IMR-90 (cell line): ENCODE measurements around the gene ABCA10.

Experiments used
- CTCF ChIP-seq: conservative IDR thresholded peaks from 2 replicates; pipeline ENCODE4 v1.5.1; 2012; ENCODE audit warnings: mild to moderate bottlenecking, low read depth, low read length, improper control_type of control experiment
- FOS ChIP-seq: fragments of 150-350 bp; IDR thresholded peaks from 2 replicates; pipeline ENCODE4 v1.6.1; 2016; ENCODE audit warnings: low read depth, low read length
- NFE2L2 ChIP-seq: fragments of 150-350 bp; IDR thresholded peaks from 2 replicates; pipeline ENCODE4 v1.6.1; 2016; ENCODE audit warnings: low read depth, mild to moderate bottlenecking, low read length
- POLR2A ChIP-seq: IDR thresholded peaks from 2 replicates; pipeline ENCODE4 v1.6.1; 2012; ENCODE audit warnings: mild to moderate bottlenecking, low read depth, low read length

DNA sequence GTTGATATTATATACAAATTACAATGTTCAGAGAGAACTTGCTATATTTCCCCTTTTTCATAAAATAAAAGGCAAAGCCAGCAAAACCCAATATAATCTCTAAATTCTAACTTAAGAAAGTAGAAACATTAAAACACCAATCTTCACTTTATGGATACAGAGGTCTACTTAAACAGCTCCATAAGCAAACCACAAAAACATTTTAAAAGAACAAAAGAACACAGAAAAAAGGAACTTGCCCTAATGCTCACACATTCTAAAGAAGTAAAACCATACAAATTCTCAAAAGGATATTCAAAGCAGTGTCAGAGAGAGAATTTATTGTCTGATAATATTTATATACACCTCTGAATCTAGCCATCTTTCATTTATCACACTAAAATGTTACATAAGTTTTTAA, 606 bp downstream of the ABCA10 start:
- TF ChIP-seq POLR2A (no peak), CTCF (no peak), FOS (no peak), NFE2L2 (no peak)
